Ramos (cell line): ENCODE results near the gene RAB19.
"Not testable (repeated sequence)": the region's sequence is repeated elsewhere in the genome, so short reads cannot be mapped to it uniquely, and the experiment has no call there.

Experiments used
- in situ Hi-C: fragments of 300-500 bp; cut with MboI; formaldehyde crosslinking; loops from one replicate; pipeline ENCODE4 v1.14.3; 2022; ENCODE audit warnings: low sequenced_read_pairs; ENCODE audit not compliant: unreplicated experiment

The RAB19 gene

DNA sequence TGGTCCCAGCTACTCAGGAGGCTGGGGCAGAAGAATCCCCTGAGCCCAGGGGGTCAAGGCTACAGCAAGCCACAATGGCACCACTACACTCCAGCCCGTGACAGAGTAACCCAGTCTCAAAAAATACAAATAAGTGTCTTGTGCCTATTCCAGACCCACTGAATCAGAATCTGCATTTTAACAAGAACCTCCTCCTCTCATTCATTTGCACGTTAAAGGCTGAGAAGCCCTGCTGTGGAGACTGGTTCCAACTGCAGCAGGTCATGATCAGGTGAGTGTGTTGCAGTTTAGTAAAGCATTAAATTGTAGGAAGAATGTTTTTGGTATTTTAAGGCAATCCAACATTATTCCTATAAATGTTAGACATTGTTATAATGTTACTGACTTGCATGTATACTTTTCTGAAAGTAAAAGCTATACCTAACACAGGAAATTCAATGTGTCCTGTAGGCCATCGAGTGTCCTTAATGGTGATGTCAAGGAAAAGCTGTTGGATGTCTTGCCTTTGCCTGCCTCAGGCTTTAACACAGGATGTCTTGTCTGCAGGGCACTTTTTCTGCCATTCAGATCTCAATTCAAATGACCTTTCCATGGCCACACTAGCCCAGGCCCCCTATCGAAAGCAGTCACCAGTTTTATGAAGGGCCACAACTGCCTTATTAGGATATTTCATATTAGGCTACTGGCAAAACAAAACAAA is 45.1 kb downstream of the RAB19 start:
- in situ Hi-C loops: no loop called here

DNA sequence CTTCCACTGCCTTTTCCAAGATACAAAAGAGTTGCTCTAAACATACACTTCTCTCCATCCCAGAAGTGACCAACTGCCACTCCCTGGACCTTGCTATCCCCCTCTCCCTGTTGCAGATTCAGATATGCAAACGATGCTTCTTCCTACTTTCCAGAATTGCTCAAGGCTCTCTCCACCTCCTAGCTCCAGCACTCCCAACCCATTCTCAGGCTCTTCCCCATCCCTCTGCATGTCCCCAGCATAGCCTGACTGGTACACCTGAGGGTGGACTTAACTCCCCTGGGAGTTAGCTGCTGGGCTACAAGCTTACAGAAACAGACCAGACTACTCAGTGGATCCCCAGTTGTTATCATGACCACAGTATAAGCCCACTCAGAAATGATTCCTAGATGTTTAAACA is 47.9 kb downstream of the RAB19 start:
- in situ Hi-C loops: no loop called here

DNA sequence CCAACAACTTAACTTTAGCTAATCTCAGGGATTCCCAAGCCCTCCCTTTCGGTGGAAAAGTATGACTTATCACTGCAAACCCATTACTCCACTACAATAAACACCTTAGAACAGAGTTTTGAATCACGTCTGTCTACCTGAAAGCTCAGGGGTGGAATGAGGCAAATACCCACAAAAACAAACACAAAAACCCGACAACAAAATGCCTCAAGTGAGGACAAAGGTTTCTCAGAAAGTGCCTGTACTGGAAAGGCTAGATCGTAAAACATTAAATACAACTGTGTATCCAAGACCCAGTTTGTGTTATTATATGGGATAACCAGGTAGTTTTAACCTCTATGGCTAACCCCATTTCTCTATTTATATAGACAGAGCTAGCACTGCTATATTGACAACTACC is 49.4 kb downstream of the RAB19 start:
- in situ Hi-C loops: no loop called here

DNA sequence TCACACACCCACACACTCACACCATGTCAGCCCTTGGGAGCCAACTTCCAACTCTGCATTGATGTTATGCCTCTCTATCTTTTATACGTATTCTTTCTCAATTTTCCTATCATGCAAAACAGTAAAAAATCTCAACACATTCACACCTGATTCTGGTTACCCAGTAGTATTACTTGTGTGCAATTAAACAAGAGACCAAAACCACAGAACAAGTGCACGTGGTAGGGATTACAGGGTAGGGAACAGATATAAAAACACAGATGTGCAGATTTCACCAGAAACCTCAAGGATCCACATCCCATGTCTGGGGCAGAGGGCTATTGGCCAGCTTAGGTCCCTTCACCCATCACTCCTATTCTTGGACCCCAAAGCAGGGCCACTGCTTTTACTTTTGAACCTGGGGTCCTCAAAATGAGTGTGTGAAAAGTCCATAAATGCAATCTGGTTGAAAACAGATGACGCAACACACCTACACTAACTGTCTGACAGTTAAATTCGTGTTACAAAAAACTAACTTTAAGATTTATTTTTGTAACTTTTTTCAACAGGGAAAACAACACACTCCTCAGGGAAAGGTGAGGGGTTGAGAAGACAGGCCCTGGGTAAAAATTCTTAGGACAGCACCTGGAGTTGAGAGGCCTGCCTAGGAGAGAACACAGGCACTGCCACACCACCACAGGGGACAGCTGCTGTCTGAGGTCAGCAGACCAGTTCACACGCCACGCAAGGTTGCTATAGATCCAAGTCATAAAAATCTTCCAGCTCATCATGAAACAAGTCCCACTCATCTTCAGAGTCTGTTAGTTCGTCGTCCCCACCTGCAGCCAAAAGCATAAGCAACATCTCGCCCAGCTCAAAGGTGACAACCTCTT is 50.2 kb downstream of the RAB19 start:
- in situ Hi-C loops: not testable (repeated sequence)

DNA sequence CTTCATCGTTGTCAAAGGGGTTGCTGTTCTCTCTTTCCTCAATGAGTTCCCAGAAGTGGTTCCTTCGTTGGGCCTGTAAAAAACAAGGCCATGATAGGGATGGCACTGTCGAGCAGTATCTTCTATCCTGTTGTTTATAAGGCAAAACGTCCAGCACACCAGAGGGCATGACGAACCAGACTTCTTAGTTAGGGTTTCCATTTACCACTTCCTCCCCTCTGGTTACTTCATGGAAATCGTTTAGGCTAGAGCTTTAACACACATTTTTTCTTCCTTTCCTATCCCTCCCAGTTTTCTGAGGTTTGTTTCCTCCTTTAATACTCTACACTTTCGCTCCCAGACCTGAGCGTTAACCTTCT is 50.8 kb downstream of the RAB19 start:
- in situ Hi-C loops: no loop called here

DNA sequence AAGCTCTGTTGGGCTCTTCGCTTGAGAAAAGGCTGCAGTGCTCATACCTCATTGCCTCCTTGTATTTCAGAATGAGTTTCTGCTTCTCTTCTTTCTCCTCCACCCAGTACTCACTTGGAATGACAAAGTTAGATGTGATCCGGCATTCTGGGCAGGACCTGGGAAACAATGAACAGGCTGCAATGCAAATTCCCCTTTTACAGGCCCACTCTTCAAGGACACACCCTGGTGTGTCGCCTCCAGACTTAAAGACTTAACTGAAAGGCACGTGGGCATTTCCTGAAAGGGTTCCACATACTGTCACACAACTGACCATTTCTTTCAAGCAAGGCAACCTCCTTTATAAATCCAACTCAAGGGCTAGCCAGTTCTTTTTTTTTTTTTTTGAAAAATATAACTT is 51.9 kb downstream of the RAB19 start:
- in situ Hi-C loops: no loop called here

DNA sequence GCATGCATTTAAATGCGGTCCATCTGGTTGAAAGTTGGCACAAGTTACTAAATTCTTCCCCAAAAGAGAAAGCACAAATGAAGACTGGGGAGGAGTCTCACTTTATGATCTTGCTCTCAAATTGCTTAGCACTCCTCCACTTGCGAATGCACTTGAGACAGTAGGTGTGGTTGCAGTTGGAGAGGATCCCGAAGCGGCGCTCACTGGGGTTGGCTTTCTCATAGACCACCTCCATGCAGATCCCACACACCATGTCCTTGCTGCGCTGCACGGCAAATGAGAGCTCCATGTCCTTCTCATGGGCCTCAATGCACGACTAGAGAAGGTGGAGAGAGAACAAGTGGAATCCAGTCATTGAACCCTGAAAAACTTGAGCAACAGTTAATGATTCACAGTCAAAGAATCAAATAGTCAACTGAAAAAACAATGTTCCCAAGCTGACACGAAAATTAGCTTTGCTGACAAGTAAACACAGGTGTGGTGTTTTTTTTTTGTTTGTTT is 52.7 kb downstream of the RAB19 start:
- in situ Hi-C loops: no loop called here

DNA sequence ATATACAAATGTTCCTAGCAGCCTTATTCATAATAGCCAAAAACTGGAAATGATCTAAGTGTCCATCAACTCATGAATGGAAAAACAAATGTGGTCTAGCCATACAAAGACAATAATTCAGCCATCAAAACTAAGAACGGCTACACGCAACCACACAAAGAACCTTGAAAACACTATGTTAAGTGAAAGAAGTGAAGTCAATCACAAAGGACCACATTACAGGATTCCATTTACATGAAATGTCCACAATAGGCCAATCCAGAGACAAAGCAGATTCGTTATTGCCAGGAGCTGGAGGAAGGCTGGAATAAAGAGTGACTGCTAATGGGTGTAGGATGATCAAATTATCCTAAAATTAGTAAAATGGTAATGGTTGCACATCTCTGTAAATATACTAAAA is 54.3 kb downstream of the RAB19 start:
- in situ Hi-C loops: no loop called here

DNA sequence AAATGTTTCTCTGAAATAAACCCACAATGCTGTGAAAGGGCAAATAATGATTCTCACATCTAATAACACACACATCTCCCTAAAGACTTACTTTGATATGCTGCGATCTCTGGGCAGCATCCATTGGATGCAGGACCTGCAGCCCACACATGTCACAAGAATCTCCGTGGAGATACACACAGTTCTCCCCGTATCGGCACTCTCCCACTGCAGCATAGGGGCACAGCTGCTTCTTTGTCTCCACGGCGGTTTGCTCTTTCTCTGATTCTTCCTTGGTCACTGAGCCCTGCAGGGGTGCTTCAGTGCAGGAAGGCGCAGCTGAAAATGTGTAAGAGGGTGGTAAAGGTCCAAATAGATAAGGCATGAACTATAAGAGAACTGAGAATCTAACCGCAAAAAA is 55.1 kb downstream of the RAB19 start:
- in situ Hi-C loops: no loop called here

DNA sequence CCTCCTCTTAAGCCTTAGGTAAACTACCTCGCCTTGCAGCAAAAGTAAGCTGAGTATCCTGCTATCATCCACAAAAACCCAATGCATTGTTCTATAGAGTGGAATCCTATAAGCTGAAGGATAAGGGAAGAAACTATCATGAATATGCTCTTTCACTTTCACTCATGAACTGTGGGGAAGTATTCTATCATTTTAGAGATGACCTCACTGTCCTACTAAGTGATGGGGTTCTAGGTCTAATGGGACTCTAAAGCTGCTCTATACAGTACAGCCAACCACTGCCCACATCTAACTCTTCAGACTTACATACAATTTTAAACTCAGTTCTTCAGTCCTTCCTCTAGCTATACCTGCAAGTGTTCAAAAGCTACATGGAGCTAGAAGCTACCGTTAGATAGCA is 59.3 kb downstream of the RAB19 start:
- in situ Hi-C loops: no loop called here

DNA sequence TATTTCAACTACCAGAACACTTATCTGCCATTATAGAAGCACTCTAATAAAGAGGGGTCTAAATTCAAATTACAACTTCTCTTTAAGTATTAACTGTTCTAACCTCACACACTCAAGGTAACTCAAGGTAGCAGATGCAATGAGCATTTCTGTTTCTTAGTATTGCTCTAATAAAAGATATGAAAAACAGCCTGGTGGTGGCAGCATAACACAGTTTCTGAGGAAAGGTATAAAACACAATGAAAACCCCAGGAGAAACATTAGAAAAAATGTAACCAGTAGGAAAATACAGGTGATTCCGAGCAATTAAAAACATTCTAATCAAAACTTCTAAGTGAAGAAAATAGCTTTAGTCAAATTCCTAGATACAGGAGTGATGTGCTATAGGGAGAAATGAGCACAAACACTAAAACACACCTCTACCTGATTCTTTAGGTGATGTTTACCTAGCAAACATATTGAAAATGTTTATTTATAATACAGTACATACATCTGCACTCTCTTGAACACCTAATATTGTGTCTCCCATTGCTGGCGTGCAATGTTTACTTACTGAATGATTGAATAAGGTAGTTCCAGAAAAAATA is 72.0 kb downstream of the RAB19 start:
- in situ Hi-C loops: no loop called here

DNA sequence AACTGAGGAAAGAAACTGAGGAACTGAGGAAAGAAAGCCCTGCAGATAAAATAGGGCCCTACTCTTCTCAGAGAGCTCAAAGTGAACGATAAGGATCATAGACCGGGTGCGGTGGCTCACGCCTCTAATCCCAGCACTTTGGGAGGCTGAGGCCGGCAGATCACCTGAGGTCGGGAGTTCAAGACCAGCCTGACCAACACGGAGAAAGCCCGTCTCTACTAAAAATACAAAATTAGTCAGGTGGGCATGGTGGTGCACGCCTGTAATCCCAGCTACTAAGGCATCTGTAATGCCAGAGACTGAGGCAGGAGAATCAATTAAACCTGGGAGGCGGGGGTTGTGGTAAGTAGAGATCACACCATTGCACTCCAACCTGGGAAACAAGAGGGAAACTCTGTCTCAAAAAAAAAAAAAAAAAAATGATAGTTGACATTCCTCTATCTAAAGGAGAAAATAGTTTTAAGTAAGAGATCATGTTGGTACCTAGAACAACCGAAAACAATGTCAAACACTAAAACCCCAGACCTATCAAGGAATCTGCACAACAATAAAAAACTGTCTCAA is 72.9 kb downstream of the RAB19 start:
- in situ Hi-C loops: no loop called here
